ENCODE results near the gene SPO11. TPM values are rescaled to one million over a fixed set of nuclear protein-coding genes. Genes with fewer than 3 reads are reported as not detected.
A peak's percentile ranks its signal among the peaks of the same experiment; 100 is the strongest.

The SPO11 gene
- total RNA-seq, 1 experiment from 2014 or later, result not detected

DNA sequence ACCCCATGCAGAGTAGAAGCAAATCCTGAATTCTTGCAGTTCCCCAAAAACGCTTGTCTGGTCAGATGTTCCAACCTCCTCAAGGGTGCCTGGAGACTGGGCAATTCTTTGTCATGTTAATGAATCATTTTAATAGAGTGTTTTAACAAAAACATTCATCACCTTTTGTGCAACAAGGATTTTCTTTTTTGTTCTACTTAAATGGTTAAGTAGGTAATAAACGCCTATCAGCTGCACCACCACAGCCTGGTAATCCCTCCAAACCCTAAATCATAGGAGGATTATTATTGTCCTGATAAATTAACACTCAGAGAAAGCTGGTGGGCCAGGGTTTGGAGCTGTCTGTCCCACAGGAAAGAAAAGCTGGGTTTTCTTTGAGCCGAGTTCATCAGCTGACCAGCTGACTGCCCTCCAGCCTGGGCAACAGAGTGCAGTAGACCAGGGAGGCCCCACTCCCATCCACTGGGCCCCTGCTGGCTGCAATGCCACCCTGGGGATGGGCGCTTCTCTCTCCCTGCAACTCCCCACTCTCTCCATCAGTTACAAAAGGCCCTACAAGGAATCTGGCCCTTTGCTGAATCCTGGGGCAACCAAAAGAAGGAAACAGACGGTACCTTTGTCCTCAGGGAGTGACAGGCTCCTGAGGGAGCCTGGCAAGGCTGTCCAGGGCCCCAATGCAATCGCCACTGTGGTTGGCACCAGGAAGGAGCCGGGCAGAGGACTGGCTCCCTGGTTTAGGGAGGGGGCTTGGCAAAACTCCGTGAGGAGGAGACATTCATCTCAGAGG lies 40.0 kb upstream of the SPO11 start:
- DNase-seq (ENCODE audit: unreplicated experiment), result no peak
- H3K4me3 Mint-ChIP-seq (ENCODE audit: unreplicated experiment), result no peak overlapping the region
- TF ChIP-seq, protein P1, sequence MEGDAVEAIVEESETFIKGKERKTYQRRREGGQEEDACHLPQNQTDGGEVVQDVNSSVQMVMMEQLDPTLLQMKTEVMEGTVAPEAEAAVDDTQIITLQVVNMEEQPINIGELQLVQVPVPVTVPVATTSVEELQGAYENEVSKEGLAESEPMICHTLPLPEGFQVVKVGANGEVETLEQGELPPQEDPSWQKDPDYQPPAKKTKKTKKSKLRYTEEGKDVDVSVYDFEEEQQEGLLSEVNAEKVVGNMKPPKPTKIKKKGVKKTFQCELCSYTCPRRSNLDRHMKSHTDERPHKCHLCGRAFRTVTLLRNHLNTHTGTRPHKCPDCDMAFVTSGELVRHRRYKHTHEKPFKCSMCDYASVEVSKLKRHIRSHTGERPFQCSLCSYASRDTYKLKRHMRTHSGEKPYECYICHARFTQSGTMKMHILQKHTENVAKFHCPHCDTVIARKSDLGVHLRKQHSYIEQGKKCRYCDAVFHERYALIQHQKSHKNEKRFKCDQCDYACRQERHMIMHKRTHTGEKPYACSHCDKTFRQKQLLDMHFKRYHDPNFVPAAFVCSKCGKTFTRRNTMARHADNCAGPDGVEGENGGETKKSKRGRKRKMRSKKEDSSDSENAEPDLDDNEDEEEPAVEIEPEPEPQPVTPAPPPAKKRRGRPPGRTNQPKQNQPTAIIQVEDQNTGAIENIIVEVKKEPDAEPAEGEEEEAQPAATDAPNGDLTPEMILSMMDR (IDR thresholded peaks at IDR 0.05; ENCODE audit: unreplicated experiment), result no peak
- BruUV-seq (replicated peaks), result no TSS peak
- no peaks in the 10 kb centered on the region for H3K9me3 Mint-ChIP-seq (ENCODE audit: unreplicated experiment)
- H3K4me1 Mint-ChIP-seq (ENCODE audit: insufficient read depth, unreplicated experiment), result no peaks in the 10 kb centered on the region
- no peaks in the 10 kb centered on the region for H3K36me3 Mint-ChIP-seq (ENCODE audit: insufficient read depth, unreplicated experiment)
- POLR2A ChIA-PET, result no interaction called here
- intact Hi-C loops (cut with micrococcal nuclease), result no loop called here
- CTCF ChIA-PET, result interaction anchor here (1.2 kb wide), 1 partner anchor 113 kb away, joined by 3 read pairs; no protein-coding TSS in a partner anchor
- no peak overlapping the region for H3K27ac Mint-ChIP-seq (ENCODE audit: low read depth, unreplicated experiment)
- peaks cover 86% of the 10 kb centered on the region for H3K27me3 Mint-ChIP-seq (ENCODE audit: insufficient read depth, unreplicated experiment)

GRCh38 chr20:57290178-57290484 lies 39.5 kb upstream of the SPO11 start:
- POLR2A ChIA-PET, result no interaction called here
- H3K27ac Mint-ChIP-seq (ENCODE audit: low read depth, unreplicated experiment), result no peak overlapping the region
- H3K4me3 Mint-ChIP-seq (ENCODE audit: unreplicated experiment), result no peak overlapping the region

DNA sequence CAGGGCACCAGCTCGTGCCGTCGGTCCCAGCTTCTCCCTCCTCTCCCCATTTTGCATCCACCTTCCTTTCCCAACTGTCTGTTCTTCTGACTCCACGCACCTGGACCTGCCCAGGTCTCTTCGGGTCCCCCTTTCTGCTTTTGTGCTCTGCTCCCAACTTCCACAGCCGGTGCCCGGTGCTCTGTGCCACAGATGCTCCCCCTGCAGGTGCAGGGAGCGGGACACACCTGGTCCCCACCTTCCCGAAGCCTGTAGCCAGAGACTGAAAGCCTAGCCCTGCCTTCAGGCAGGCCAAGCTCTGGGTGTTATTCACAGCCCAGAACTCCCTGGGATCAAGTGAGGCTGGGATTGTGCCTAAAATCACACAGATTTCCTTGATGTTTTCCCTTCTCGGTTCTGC lies 38.6 kb upstream of the SPO11 start:
- intact Hi-C loops (cut with micrococcal nuclease), result no loop called here
- H3K27me3 Mint-ChIP-seq (ENCODE audit: insufficient read depth, unreplicated experiment), result peaks cover 84% of the 10 kb centered on the region

More at GRCh38 chr20:57290178-57290484, 39.5 kb upstream of the SPO11 start:
- CTCF ChIA-PET, result no interaction called here
- no TSS peak for BruUV-seq (replicated peaks)
- intact Hi-C loops (cut with micrococcal nuclease), result no loop called here
- peaks cover 86% of the 10 kb centered on the region for H3K27me3 Mint-ChIP-seq (ENCODE audit: insufficient read depth, unreplicated experiment)
- TF ChIP-seq, protein P1 (IDR thresholded peaks at IDR 0.05; ENCODE audit: unreplicated experiment), result no peak
- no peaks in the 10 kb centered on the region for H3K9me3 Mint-ChIP-seq (ENCODE audit: unreplicated experiment)
- DNase-seq (ENCODE audit: unreplicated experiment), result no peak
- H3K36me3 Mint-ChIP-seq (ENCODE audit: insufficient read depth, unreplicated experiment), result no peaks in the 10 kb centered on the region
- no peaks in the 10 kb centered on the region for H3K4me1 Mint-ChIP-seq (ENCODE audit: insufficient read depth, unreplicated experiment)

GRCh38 chr20:57291694-57292093 lies 37.9 kb upstream of the SPO11 start:
- no TSS peak for BruUV-seq (replicated peaks)
- intact Hi-C loops (cut with micrococcal nuclease), result no loop called here
- Mint-ChIP-seq H3K36me3 (ENCODE audit: insufficient read depth, unreplicated experiment) (no peaks in the 10 kb centered on the region), H3K9me3 (ENCODE audit: unreplicated experiment) (no peaks in the 10 kb centered on the region), H3K4me1 (ENCODE audit: insufficient read depth, unreplicated experiment) (no peaks in the 10 kb centered on the region), H3K4me3 (ENCODE audit: unreplicated experiment) (no peak overlapping the region), H3K27me3 (ENCODE audit: insufficient read depth, unreplicated experiment) (peaks cover 77% of the 10 kb centered on the region), H3K27ac (ENCODE audit: low read depth, unreplicated experiment) (no peak overlapping the region)
- TF ChIP-seq, protein P1 (IDR thresholded peaks at IDR 0.05; ENCODE audit: unreplicated experiment), result no peak
- CTCF ChIA-PET, result interaction anchor here (0.7 kb wide), 1 partner anchor 365 kb away, joined by 4 read pairs; no protein-coding TSS in a partner anchor
- DNase-seq (ENCODE audit: unreplicated experiment), result no peak
- POLR2A ChIA-PET, result interaction anchor here (1.3 kb wide), 1 partner anchor 31 kb away, joined by 3 read pairs; no protein-coding TSS in a partner anchor

More for the DNA sequence above, 38.6 kb upstream of the SPO11 start:
- CTCF ChIA-PET, result interaction anchor here (0.6 to 0.7 kb wide), 2 partner anchors 78 to 365 kb away, joined by 4 read pairs; no protein-coding TSS in a partner anchor
- TF ChIP-seq, protein P1 (IDR thresholded peaks at IDR 0.05; ENCODE audit: unreplicated experiment), result peak; percentile 8
- no TSS peak for BruUV-seq (replicated peaks)
- Mint-ChIP-seq H3K27ac (ENCODE audit: low read depth, unreplicated experiment) (no peak overlapping the region), H3K9me3 (ENCODE audit: unreplicated experiment) (no peaks in the 10 kb centered on the region), H3K4me1 (ENCODE audit: insufficient read depth, unreplicated experiment) (no peaks in the 10 kb centered on the region), H3K4me3 (ENCODE audit: unreplicated experiment) (no peak overlapping the region), H3K36me3 (ENCODE audit: insufficient read depth, unreplicated experiment) (no peaks in the 10 kb centered on the region)
- DNase-seq (ENCODE audit: unreplicated experiment), result peak; percentile 4
- POLR2A ChIA-PET, result interaction anchor here (0.7 to 1.3 kb wide), 2 partner anchors 32 to 79 kb away, joined by 3 read pairs; no protein-coding TSS in a partner anchor
